DOHH2 (cell line): ENCODE results near the gene AGO3.

Experiments
- H3F3A ChIP-seq: fragments of 200-600 bp; sonication (generic), shearing (Covaris generic); 2 replicates; pipeline ENCODE4 v1.6.0; 2016; ENCODE audit warnings: antibody characterized with exemption, mild to moderate bottlenecking; ENCODE audit not compliant: control insufficient read depth, insufficient read depth
- H3K27ac ChIP-seq: fragments of 200-600 bp; sonication (generic); 2 replicates; pipeline ENCODE4 v1.5.1; 2014; ENCODE audit warnings: low read depth, mild to moderate bottlenecking, low read length, moderate library complexity
- H3K27me3 ChIP-seq: fragments of 200-600 bp; sonication (generic); 2 replicates; pipeline ENCODE4 v1.6.1; 2014; ENCODE audit warnings: mild to moderate bottlenecking, low read length, mixed read lengths; ENCODE audit not compliant: control insufficient read depth
- H3K36me3 ChIP-seq: fragments of 200-600 bp; sonication (generic); 2 replicates; pipeline ENCODE4 v1.6.1; 2014; ENCODE audit warnings: mild to moderate bottlenecking, low read length, moderate library complexity, mixed read lengths; ENCODE audit not compliant: control insufficient read depth
- H3K4me1 ChIP-seq: fragments of 200-600 bp; sonication (generic); 2 replicates; pipeline ENCODE4 v1.6.1; 2014; ENCODE audit warnings: mild to moderate bottlenecking, low read length, mixed read lengths; ENCODE audit not compliant: control insufficient read depth
- H3K4me2 ChIP-seq: fragments of 200-600 bp; sonication (generic); 2 replicates; pipeline ENCODE4 v1.6.0; 2014; ENCODE audit warnings: mild to moderate bottlenecking, low read length, moderate library complexity
- H3K4me3 ChIP-seq: fragments of 200-600 bp; sonication (generic); 2 replicates; pipeline ENCODE4 v1.5.1; 2014; ENCODE audit warnings: mild to moderate bottlenecking, low read length, mixed read lengths
- H3K79me2 ChIP-seq: fragments of 200-600 bp; sonication (generic); 2 replicates; pipeline ENCODE4 v1.6.1; 2014; ENCODE audit warnings: mild to moderate bottlenecking, low read length, mixed read lengths; ENCODE audit not compliant: control insufficient read depth
- H3K9me2 ChIP-seq: fragments of 200-600 bp; sonication (generic); replicated peaks from 2 replicates; pipeline ENCODE4 v1.6.1; 2014; ENCODE audit warnings: mild to moderate bottlenecking, low read length, mixed read lengths; ENCODE audit not compliant: control insufficient read depth
- H3K9me3 ChIP-seq: fragments of 200-600 bp; sonication (generic); 2 replicates; pipeline ENCODE4 v1.6.1; 2014; ENCODE audit warnings: antibody characterized with exemption, low read length, mixed read lengths; ENCODE audit not compliant: control insufficient read depth, insufficient read depth
- H4K20me1 ChIP-seq: fragments of 200-600 bp; sonication (generic); 2 replicates; pipeline ENCODE4 v1.6.0; 2014; ENCODE audit warnings: low read depth, mild to moderate bottlenecking, antibody characterized with exemption, low read length, moderate library complexity; ENCODE audit not compliant: control insufficient read depth, insufficient read depth
- CTCF ChIP-seq: fragments of 200-600 bp; sonication (generic); IDR thresholded peaks from one replicate; pipeline ENCODE4 v1.5.1; 2014; ENCODE audit warnings: antibody characterized with exemption, mild to moderate bottlenecking, low read depth, low read length; ENCODE audit not compliant: poor library complexity, severe bottlenecking
- EZH2phosphoT487 ChIP-seq: fragments of 200-600 bp; sonication (generic); IDR thresholded peaks from 2 replicates; pipeline ENCODE4 v1.6.1; 2017; ENCODE audit warnings: borderline replicate concordance, mild to moderate bottlenecking, antibody characterized with exemption, low read length, moderate library complexity, mixed read lengths

Gene AGO3

DNA sequence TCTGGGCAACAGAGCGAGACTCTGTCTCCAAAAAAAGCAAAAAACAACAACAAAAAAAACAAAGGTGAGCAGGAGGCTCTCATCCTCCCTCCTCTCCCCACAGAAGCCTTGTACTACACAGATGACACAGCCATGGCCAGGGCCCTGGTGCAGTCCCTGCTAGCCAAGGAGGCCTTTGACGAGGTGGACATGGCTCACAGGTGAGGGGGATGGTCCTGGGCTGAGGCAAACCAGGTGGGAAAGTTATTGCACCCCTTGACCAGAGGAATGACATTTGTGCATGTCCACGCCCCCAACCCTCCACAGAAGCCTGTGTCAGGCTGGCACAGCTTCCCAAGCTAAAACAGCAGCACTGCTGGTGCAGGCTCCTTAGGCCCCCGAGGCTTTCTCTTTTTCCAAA lies 160.2 kb downstream of the AGO3 start:
- H3K9me3 ChIP-seq: no peaks in the 10 kb centered on the region
- peaks cover 26% of the 10 kb centered on the region for H3K79me2 ChIP-seq
- no peak overlapping the region for H3K4me3 ChIP-seq
- TF ChIP-seq CTCF: no peak
- no peak for TF ChIP-seq EZH2phosphoT487
- peaks cover 7% of the 10 kb centered on the region for H3F3A ChIP-seq
- H3K9me2 ChIP-seq: no peaks in the 10 kb centered on the region
- no peak overlapping the region for H3K4me2 ChIP-seq
- H3K27me3 ChIP-seq: no peaks in the 10 kb centered on the region
- H3K27ac ChIP-seq: no peak overlapping the region
- H3K36me3 ChIP-seq: peaks cover 60% of the 10 kb centered on the region
- peaks cover 14% of the 10 kb centered on the region for H3K4me1 ChIP-seq
- no peaks in the 10 kb centered on the region for H4K20me1 ChIP-seq

DNA sequence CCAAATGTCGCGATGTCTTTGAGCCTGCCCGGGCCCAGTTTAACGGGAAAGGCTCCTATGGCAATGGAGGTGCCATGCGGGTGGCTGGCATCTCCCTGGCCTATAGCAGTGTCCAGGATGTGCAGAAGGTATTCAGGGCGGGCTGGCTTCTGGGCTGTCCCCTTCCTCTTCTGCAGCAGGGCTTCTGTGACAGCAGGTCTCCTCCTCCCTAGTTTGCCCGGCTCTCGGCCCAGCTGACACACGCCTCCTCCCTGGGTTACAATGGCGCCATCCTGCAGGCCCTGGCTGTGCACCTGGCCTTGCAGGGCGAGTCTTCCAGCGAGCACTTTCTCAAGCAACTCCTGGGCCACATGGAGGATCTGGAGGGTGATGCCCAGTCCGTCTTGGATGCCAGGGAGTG lies 160.8 kb downstream of the AGO3 start:
- Histone ChIP-seq H3K4me3 (no peak overlapping the region), H3K9me2 (no peaks in the 10 kb centered on the region), H3K36me3 (peaks cover 63% of the 10 kb centered on the region), H3F3A (peaks cover 11% of the 10 kb centered on the region), H3K79me2 (peaks cover 26% of the 10 kb centered on the region), H3K4me1 (peaks cover 14% of the 10 kb centered on the region), H3K27me3 (no peaks in the 10 kb centered on the region), H3K4me2 (no peak overlapping the region), H4K20me1 (no peaks in the 10 kb centered on the region), H3K9me3 (no peaks in the 10 kb centered on the region), H3K27ac (no peak overlapping the region)
- TF ChIP-seq CTCF (no peak), EZH2phosphoT487 (no peak)

DNA sequence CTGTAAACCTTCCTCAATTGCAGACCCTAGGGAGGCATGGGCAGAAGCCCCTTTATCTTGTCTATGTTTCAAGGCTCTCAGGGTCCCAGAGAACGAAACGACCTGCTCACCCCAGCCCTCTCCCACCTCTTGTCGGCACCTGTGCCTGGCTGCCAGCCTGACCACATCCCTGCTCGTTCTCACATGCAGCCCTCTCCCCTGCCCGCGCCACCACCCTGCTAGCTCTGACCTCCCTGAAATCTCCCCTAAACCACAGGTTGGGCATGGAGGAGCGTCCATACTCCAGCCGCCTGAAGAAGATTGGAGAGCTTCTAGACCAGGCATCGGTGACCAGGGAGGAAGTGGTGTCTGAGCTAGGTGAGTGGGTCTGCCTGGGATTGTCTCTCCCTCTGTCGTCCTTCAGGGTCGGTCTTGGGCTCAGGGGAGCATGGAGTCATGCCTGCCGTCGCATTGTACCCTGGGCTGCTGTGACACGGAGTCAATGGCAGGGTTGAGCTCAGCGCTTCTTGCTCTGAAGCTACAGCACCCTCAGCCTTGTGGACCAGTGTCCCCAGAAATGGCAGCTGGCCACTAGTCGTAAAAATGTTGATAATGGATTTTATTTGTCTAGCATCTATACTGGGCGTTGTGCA lies 161.4 kb downstream of the AGO3 start:
- Histone ChIP-seq H3K9me2 (no peaks in the 10 kb centered on the region), H3K4me1 (peaks cover 14% of the 10 kb centered on the region), H3K9me3 (no peaks in the 10 kb centered on the region), H3K27me3 (no peaks in the 10 kb centered on the region), H4K20me1 (no peaks in the 10 kb centered on the region), H3F3A (peaks cover 11% of the 10 kb centered on the region), H3K4me2 (no peak overlapping the region), H3K4me3 (no peak overlapping the region), H3K27ac (no peak overlapping the region), H3K79me2 (peaks cover 26% of the 10 kb centered on the region), H3K36me3 (peaks cover 63% of the 10 kb centered on the region)
- TF ChIP-seq EZH2phosphoT487: no peak
- TF ChIP-seq CTCF: no peak
